HG02588 (cell line): ENCODE measurements around the gene ITM2A.

Experiments used
- ATAC-seq: cut with Tn5 transposase; IDR thresholded peaks from one replicate; pipeline ENCODE4 v1.9.1; 2021; ENCODE audit warnings: mild to moderate bottlenecking, moderate library complexity; ENCODE audit not compliant: unreplicated experiment

Gene ITM2A

DNA sequence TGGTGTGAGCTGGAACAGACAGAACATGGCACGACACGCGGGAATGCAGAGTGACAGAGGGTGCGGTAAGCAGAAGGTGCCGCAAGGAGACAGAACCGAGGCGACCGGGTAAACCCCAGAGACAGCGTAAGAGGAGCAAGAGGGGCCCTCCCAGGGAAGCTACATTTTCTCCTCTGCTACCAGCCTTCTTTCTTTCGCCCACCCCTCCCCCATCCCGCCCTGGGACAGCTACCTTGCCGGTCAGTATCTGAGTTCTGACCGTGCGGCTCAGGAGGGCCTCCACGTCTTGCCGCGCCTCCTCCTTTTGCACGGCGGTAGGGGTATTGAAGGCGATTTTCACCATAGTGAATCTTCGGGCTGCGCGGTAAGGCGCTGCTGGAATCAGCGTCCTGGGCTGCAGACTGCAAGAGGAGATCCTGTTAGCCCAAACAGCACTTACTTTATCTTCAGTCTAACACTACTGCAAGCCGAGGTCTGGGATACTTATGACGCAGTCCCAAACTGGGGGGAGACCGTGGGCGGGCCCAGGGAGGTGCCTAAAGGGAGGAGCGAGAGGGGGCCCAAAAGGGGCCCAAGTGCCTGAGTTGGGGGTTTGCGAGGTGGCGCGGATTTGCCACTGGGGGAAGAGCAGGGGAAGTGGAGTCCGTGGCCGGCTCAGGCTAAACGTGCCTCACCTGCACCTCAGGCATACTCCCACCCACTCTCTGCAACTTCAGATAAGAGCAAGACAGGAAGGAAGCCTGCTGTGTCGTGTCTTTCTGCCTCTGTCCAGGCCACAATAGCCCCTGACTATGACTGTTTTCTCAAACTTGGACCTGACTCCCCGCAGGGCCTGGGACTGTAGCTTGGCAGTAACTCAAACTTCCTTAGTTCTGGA is at the start of gene ITM2A:
ITM2A (minus strand) TSS at position 462 of the 877 bp plus-strand sequence; CDS start at position 343, 119 bp downstream.
- peak; percentile 68 for ATAC-seq

DNA sequence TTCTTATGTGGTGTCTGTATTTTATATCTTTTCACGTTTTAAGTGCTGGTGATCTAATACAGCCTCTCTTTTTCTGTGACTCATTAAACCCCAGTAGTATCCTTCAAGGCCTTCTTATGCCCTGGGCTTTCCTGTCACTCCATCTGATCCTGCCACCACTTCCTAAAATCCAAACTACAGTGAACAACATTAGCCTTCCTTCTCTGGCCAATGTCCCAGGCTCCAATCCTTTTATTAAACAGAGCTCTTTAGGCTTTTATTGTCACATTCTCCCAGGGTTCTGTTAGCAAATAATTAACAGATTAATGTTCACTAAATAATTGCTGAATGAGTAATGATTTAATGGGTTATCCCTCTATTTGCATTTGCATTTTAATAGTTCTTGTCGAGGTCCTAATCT is 47.9 kb upstream of the ITM2A start:
- ATAC-seq = no peak

DNA sequence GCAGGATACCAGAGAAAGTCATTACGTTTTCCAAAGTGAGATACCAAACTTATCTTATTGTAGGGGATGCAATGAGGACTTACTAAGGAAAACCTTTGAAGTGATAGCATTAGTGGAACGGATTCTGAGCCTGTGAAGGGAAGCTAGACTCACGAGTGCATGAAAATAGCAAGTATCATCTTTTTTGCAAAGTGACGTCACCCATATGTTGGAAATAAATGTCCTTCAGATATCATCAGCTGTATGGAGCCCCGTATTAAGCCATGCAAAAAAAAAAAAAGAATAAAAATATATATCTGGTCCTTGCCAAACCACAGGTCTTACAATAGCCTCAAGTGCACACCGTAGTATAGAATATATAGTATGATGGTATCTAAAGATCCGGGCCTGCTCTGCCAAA is 46.8 kb upstream of the ITM2A start:
- ATAC-seq = no peak

DNA sequence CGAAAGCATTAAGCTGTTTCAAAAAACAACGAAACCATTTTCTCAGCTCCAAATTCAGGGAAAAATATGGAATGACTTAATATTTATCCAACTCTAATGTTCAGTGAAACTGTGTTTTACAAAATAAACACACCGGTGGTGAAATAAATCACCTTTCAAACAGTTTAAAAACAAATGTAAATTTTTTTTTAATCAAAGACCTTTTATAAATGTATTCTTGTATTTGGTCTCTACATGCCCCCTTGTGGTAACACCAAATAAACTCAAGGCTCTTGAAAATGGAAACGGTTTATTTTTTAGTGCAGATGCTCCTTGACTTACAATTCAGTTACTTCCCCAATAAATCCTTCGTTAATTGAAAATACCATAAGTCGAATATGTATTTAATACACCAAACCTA is 45.8 kb upstream of the ITM2A start:
- ATAC-seq = no peak

DNA sequence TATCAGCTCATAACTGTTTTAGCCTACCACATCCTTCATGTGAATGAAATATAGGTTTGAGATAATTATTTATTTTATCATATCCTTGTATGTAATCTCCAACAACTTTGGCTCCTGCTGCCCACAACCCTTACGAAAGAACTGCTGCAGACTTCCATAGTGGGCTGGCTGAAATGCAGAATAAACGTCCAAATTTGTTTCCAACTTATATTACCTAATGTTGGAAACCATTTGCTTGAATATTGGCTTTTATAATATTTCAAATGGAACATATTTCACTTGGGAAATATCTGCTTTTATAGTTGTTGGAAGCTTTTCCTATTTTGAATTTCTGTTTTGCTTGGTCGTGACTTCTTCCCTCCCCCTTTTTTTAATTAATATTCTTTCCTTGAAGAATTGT is 45.0 kb upstream of the ITM2A start:
- ATAC-seq = no peak

DNA sequence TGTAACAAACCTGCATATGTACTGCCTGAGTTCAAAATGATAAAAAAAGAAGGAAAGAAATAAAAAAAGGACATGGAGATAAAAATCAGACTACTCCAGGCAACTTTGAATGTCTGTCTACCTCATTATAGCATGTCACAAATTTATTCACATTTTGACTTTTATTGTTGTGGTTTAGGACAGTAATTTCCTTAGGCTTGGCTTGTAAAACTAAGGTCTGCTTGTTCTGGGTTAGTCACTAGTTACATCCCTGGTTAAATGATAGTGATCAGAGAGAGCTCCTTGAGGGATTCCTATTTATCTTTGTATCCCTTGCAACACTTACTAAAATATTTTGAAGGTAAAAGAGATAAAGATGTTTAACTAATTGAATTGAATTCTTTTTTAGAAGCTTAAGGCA is 42.5 kb upstream of the ITM2A start:
- ATAC-seq = no peak

DNA sequence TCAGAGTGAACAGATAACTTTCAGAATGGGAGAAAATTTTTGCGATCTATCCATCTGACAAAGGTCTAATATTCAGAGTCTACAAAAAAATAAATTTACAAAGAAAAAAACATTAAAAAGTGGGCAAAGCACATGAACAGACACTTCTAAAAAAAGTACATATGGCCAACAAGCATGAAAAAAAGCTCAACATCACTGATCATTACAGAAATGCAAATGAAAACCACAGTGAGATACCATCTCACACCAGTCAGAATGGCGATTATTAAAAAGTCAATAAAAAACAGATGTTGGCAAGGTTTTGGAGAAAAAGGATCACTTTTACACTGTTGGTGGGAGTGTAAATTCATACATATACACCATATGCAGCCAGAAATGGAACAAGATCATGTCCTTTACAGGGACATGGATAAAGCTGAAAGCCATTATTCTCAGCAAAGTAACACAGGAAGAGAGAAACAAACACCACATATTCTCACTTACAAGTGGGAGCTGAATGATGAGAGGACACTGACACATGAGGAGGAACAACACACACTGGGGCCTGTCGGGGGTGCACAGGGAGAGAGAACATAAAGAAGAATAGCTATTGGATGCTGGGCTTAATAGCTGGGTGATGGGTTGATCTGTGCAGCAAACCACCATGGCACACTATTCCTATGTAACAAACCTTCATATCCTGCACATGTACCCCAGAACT is 41.6 kb upstream of the ITM2A start:
- no peak for ATAC-seq

DNA sequence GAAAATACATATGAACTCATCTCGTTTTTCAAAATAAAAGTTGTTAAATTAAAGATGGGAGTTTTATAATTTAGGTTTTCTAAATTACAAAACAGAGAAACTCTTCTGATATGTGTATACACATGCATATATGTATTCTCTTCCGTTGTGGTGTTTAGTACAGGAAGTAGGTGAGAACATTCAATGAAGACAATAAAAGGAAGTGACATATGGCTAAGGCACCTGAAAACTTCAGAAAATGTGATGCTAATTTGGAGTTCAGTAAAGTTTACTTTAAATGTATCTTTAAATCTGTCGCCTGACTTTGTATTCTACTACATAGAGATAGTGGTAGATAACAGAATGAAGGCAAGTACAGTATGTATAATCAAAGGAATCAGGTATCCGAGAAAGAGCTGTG is 33.5 kb upstream of the ITM2A start:
- ATAC-seq = no peak

DNA sequence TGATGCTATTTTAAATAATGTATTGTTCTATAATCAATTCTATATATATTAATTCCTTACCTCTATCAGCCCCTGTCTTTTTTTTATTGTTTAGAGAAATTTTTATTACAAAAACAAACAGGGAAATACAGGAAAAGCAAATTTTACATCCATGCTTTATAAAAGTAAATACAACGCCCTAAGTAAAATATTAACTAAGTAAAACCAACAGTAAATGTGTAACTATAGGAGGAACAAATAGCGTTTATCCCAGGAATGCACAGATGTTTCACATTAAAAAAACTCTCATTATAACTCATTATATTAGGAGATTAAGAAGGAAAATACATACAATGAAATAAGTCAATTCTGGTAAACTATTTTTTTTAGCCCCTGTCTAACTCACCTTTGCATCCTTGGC is 8.2 kb upstream of the ITM2A start:
- no peak for ATAC-seq

DNA sequence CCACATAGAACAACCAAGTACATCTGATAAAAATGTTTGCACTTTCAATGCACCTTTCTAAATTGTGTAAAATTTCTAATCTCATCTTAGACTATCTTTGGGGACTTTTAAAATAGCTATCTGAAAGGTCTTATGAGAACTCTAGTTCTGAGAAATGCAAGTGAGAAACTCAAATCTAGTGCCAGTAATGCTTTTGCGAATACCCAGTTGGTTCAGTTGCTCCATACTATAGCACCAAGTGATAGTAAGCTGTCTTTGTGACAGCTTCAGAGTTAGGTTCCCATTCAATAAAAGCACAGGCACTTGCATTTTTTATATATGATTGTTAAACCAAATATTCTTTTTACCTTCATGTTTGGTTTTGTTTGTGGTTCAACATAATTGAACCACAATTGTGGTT is 4.5 kb upstream of the ITM2A start:
- ATAC-seq = no peak

DNA sequence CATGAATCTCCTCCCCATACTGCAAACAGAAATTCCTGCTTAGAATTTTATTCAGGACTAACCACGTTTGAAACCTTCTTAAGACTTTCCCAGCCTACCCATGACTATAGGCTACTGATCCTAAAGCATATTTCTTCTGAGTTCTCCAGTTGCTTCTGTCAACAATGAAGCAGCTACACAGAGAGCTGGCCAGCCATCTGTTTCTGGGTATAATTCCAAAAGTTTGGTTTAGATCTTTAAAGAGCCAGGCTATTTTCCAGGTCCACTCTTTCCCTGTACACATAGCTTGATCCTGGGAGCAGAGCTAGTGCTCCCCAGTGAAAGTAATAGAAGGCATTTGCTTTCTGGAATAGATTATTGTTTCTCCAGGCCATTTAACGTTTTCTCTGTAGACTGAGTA is 4.0 kb upstream of the ITM2A start:
- no peak for ATAC-seq

DNA sequence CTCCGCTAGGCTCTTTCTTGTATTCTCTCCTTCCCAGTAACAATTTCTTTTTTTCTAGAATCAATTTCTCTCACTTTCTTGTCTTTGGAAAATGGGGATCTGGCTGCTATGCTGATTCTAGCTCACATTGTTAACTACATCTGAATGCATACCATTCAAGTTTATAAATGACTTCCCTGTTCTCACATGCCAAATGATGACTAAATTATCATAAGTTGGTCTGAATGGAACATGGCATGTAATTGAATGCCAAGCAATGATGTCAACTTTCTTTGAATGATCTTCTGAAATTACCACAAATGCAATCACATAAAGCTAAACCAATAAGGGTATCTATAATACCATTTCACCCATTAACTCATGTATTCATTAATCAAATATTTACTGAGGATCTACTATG is 2.7 kb upstream of the ITM2A start:
- ATAC-seq = no peak

DNA sequence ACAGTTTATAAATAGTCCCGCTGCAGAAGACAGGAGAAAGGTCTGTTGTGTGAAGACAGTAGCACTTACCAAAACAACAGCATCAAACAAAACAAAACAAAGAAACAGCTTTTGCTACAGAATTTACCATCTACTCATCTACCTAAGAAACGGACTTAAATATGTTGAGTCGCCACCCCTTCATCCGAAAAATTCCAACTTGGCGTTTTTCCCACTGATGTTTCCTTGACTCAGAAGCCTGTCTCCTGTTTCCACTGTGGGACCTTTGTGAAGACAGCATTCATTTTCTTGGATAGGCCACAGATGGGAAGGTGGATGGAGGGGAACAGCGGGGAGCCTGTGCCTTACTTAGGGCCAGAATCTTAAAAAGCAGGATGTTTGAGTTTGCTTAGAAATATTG is 1.3 kb upstream of the ITM2A start:
- no peak for ATAC-seq

DNA sequence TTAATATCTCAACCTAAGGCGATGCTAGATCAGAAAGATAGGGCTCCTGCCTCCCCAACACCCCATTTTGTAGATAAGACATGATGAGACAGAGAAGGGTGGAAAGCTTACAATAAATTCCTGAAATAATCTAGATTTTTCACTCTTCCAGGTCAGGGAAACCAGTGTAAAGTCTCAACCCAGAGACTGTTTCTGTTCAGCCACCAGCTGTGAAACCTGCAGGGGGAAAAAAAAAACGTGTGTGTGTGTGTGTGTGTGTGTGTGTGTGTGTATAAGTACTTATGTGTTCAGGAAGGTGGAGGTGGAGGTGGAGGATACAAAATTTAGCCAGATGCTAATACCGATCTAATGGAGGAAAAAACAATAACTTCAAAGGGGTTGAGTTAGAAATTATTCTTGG is 773 bp upstream of the ITM2A start:
- no peak for ATAC-seq

DNA sequence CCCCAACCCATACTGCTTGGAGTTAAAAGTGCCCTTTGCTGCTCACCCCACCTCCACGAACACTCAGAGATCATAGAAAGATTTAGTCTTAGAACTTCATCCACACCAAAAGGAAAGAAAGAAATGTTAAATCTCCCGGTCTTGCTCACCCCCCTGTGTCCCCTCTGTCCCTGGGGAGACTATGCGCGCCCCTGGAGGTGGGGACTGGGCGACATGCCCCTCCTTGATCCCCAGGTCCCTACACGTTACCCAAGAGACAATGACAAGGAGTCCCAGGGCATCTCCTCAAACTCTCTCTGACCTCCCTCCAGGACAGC is 620 bp downstream of the ITM2A start:
- peak; percentile 16 for ATAC-seq

DNA sequence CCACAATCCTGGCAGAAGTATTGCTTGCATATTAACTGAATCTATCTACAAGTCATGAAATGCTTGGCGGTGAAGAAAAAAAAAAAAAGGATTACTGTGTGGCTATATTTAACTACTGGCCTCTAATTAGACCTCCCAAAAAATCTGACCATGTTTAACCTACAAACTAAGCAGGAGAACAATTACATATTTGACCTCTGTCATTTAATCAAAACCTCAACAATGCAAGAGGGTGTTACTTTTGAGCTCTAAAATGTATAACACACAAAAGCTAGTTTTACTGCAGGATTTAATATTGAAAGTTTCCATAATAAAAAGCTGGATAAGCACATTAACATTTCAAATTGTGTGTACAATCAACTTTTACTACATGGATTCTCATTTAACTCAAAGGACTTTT is 1.5 kb downstream of the ITM2A start:
- no peak for ATAC-seq

DNA sequence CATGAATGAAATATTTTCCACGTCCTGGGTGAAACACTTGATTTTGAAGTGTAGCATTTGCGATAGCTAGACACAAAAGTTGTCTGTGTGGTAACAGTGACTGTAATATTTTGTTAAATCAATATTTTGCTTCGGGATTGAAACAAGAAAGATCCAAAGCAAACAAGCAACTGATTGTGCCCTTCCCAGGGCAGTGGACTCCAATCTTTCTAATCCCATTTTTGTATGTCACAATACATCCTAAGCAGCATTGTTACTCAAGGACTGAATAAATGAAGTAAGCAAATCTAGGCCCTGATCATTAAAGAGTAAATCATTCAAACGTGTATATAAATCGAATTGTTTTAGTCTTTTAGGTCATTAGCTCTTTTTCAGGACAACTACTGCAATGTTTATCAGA is 2.8 kb downstream of the ITM2A start:
- ATAC-seq = no peak

DNA sequence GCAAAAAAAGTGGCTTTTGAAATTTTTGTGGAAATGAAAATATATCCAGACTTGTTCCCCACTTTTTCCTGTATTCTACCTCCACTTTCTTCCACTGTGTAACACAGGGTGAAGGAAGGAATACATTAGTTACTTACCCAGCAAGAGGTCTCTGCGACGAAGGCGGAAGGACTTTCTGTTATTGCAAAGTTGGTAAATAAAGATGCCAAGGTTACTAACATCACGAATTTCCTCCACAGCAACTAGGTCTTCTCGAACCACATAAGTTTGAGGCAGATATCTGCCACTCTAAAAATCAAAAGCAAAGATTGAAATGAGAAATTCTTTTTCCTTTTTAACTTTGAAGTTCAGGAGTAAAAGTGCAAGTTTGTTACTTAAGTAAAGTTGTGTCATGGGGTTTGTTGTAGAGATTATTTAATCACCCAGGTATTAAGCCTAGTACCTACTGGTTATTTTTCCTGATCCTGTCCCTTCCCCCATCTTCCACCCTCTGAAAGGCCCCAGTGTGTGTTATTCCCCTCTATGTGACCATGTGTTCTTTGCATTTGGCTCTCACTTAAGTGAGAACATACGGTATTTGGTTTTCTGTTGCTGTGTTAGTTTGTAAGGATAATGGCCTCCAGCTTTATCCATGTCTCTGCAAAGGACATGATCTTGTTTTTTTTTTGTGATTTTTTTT is 5.8 kb downstream of the ITM2A start:
- no peak for ATAC-seq

DNA sequence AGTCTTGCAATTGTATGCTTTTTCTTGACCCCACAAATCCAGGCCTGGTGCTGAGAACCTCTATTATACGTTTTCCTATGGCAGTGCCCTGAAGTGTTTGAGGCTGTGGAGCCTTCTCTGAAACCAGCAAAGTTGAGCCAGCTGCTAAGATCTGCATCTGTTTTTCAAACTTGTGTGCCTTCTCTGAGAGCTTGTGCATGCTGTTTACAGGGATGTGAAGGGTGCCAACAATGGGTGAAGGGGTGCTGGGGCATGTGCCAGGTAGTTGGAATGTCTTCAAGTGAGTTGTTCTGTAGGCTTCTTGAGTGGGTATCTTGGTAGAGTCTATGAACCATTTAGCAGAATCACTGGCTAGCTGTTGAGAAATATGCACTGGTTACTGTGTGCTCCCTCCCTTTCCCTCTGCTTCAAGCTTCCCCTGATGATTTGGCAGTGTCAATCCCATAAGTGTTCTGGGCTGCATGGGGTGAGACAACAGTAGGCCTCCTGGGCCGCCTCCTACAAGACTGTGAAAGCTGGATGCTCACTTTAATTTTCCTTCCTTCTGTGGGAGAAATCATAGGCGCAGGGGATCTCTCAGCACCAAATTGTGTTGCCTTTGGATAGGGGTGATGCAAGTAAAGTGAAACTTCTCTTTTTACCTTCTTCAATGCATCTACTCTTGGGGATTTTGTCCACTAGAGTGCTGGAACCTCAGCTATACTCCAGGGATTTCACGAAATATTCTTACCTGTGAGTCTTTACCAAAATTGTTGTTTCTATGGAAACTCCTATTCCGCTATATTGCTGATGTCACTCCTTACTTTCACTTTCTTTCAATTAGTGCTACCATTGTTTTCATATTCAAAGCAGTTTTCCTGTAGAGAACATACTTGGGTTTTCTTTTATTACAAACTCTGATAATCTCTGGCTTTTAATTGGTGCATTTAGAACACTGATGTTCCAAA is 30.0 kb downstream of the ITM2A start:
- no peak for ATAC-seq

DNA sequence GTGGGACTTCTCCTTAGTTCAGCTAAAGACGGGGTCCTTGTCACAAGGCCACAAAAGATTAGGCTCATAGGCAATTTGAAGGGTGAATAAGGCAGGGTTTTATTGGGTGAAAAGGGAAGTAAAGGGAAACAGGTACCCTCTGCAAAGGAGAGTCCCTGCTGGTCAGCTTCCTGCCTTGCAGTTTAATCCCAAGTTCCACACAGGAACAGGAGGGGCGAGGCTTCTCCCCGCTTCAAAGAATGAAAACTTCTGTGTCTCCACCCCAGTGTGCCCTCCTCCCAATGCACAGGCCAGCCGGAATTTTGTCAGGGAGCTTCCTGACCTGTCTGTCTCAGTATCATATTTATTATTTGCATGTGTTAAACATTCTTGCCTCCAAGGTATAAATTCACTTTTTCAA is 37.1 kb downstream of the ITM2A start:
- no peak for ATAC-seq
